Stimulated activated naive B cell treated with anti-CD40 and anti-IgM and Interleukin-4, amounts not matched to agents 10 μg/mL and 1 μg/mL and 100 μg/mL, for 72 hours (primary cell): ENCODE results near the gene CACNA2D1.
A peak's percentile ranks its signal among the peaks of the same experiment; 100 is the strongest.
"Not testable (repeated sequence)": the region's sequence is repeated elsewhere in the genome, so short reads cannot be mapped to it uniquely, and the experiment has no call there.

Experiments used
- ATAC-seq, 2 donors: fragments of 150-1000 bp; cut with Tn5 transposase; replicated peaks; 2 replicates each; pipeline ENCODE4 v1.10.0; 2021; ENCODE audit warnings: moderate library complexity in 1 of 2
- DNase-seq: peaks from one replicate; pipeline ENCODE4 v3.0.0; 2021
- H3K27ac Mint-ChIP-seq: one replicate; pipeline ENCODE4 v1.8.0; 2022; ENCODE audit warnings: mild to moderate bottlenecking, mixed read lengths
- H3K27me3 Mint-ChIP-seq, 2 donors: one replicate each; pipeline ENCODE4 v1.8.0; 2022; ENCODE audit warnings: mixed read lengths in 2 of 2
- H3K36me3 Mint-ChIP-seq, 2 donors: one replicate each; pipeline ENCODE4 v1.8.0; 2022; ENCODE audit warnings: mixed read lengths in 2 of 2, mild to moderate bottlenecking in 1 of 2
- H3K4me1 Mint-ChIP-seq, 2 donors: one replicate each; pipeline ENCODE4 v1.8.0; 2022; ENCODE audit warnings: mixed read lengths in 2 of 2, mild to moderate bottlenecking in 1 of 2
- H3K4me3 Mint-ChIP-seq, 2 donors: one replicate each; pipeline ENCODE4 v1.8.0; 2022; ENCODE audit warnings: mild to moderate bottlenecking in 2 of 2, mixed read lengths in 2 of 2, moderate library complexity in 1 of 2
- H3K9me3 Mint-ChIP-seq, 2 donors: one replicate each; pipeline ENCODE4 v1.8.0; 2022; ENCODE audit warnings: mixed read lengths in 2 of 2, mild to moderate bottlenecking in 1 of 2

Gene CACNA2D1

DNA sequence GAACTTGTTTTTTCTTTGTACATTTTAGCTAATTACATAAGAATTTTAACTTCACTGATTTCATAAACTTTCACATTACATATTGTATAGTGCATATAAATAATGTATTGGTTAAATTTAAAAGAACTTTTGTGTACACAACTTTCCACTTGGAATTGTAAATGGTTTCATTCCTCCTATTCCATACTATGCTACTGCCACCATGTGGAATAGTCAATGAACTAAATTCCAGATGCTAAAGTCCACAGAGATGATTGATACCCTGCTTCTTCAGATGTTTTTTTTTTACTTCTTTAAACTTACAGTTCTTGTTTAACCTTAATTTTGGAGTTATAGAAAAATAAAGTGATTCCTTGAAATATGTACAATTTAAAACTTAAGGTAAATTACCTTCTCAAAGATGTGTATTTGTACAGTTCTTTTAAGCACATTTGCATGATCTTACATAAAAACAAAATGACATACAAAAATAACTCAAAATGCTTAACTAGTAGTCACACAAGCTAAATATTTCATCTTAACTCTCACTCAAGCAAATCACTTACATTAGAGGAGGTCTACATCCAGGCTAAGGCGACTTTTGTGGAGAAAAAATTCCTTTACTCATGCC is 426.1 kb downstream of the CACNA2D1 start:
- no peaks in the 10 kb centered on the region for H3K36me3 Mint-ChIP-seq
- no peaks in the 10 kb centered on the region for H3K4me1 Mint-ChIP-seq
- no peak overlapping the region for H3K4me3 Mint-ChIP-seq
- no peaks in the 10 kb centered on the region for H3K27me3 Mint-ChIP-seq
- H3K9me3 Mint-ChIP-seq: no peaks in the 10 kb centered on the region
- no peak overlapping the region for H3K27ac Mint-ChIP-seq
- no peak for DNase-seq
- no peak for ATAC-seq

DNA sequence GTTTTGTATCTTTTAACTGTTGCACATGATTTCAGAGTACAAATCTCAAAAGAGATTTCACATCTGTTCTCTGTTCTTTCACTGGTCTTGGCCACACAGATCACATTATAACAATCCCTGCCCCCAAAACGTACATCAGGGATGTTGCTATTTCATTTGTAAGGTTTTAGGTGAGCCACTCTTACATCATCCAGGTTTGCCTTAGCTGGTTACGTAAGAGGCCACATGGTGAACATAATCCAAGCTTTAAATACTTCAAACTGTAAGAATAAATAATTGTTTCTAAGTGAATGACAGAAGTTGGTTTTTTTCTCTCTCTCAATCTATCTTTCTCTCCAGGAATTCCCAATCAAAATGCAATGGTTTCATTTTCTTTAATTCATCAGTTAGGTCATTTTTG is 427.8 kb downstream of the CACNA2D1 start:
- H3K4me3 Mint-ChIP-seq: no peak overlapping the region
- no peaks in the 10 kb centered on the region for H3K36me3 Mint-ChIP-seq
- no peaks in the 10 kb centered on the region for H3K27me3 Mint-ChIP-seq
- DNase-seq (no peak), ATAC-seq (no peak)
- H3K27ac Mint-ChIP-seq: no peak overlapping the region
- H3K9me3 Mint-ChIP-seq: no peaks in the 10 kb centered on the region
- H3K4me1 Mint-ChIP-seq: no peaks in the 10 kb centered on the region

DNA sequence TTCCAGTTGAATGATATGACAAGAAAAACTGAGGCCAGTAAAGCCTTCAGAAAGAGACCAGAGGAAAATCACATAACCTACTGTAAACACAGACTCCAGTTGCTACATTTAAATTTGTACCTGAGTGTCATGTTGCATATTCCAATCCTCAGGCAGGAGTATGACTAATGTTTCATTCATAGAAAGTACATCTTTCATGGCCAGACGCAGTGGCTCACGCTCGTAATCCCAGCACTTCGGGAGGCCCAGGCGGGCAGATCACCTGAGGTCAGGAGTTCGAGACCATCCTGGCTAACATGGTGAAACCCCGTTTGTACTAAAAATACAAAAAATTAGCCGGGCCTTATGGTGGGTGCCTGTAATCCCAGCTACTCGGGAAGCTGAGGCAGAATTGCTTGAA is 429.0 kb downstream of the CACNA2D1 start:
- DNase-seq, ATAC-seq, H3K4me3 Mint-ChIP-seq, H3K27ac Mint-ChIP-seq, H3K27me3 Mint-ChIP-seq, H3K36me3 Mint-ChIP-seq, H3K4me1 Mint-ChIP-seq, H3K9me3 Mint-ChIP-seq: not testable (repeated sequence)

DNA sequence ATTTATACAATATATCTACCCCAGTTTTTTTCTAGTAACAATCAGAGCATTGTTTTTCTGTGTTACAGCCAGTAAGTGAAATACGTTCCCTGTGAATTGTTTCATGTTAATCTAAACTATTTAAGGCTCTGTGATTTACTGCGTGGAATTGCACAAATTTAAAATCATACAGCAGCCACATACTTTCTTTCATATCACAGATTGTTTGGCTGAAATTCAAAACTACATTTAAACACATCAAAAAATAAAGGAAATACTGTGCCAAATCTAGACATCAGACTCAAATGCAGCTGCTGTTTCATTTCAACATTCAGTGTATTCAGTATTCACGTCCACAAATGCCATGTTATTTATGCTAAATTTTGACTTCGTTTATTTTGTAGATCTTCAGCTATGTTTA is 431.1 kb downstream of the CACNA2D1 start:
- H3K4me3 Mint-ChIP-seq: no peak overlapping the region
- no peaks in the 10 kb centered on the region for H3K36me3 Mint-ChIP-seq
- H3K4me1 Mint-ChIP-seq: no peaks in the 10 kb centered on the region
- H3K9me3 Mint-ChIP-seq: no peaks in the 10 kb centered on the region
- no peak overlapping the region for H3K27ac Mint-ChIP-seq
- ATAC-seq (no peak), DNase-seq (no peak)
- H3K27me3 Mint-ChIP-seq: no peaks in the 10 kb centered on the region

DNA sequence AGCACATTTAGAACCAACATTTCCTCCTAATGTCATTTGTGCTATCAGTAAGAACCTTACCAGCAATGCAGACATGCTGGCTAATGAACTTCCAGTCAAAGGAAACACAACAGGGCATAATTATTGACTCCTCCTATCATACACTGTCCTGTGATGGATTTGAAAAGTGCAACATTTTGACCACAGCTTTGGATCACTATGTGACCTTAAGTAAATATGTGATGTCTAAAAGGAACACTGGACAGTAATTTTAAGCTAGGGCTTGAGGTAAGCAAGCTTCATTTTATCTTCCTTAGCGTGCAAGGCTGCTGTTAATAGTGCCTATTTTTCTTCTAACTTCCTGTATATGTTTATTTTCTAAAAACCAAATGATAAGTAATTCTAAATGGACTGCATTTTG is 433.2 kb downstream of the CACNA2D1 start:
- no peak for ATAC-seq

DNA sequence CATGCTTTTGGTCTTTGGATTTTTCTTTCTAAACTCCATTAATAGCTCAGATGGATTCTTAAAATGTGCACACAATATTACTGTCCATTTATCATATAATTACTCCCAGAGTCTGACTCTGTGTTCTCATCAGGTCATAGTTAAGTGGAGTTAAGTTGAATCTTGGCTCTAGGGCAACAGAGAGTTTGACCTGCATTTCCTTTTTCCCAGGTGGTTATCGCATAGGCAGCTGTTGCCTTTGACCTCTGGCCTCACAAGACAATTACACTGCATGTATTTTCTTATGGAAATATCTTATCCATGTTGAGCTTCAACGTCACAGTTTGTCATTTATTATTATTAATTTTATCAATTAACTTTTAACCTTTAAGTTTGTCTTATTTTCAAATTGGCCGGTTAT is 436.3 kb downstream of the CACNA2D1 start:
- Mint-ChIP-seq H3K27me3 (no peaks in the 10 kb centered on the region), H3K36me3 (no peaks in the 10 kb centered on the region), H3K27ac (no peak overlapping the region), H3K4me3 (no peak overlapping the region), H3K9me3 (no peaks in the 10 kb centered on the region), H3K4me1 (no peaks in the 10 kb centered on the region)
- no peak for ATAC-seq
- DNase-seq: no peak

More for the DNA sequence above, 433.2 kb downstream of the CACNA2D1 start:
- H3K4me3 Mint-ChIP-seq: no peak overlapping the region
- H3K27me3 Mint-ChIP-seq: no peaks in the 10 kb centered on the region
- no peak overlapping the region for H3K27ac Mint-ChIP-seq
- H3K4me1 Mint-ChIP-seq: no peaks in the 10 kb centered on the region
- no peaks in the 10 kb centered on the region for H3K9me3 Mint-ChIP-seq
- no peaks in the 10 kb centered on the region for H3K36me3 Mint-ChIP-seq
- no peak for DNase-seq

DNA sequence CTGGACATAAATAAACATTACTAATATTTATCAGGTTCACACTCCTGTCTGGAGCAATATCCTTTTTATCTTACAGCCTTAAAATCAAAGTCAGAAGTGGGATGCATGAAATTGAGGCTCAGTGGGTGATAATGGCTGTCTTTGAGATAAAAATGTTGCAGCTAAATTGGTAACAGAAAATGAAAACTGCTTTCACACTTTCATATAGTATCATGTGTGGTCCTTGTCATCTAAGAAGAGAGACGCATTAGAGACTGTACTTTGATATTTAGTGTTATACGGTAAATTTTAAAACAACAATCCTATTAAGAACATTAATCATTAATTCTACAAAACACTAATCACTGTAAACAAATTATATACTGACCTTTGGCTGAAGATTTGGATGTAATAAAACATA is 438.5 kb downstream of the CACNA2D1 start:
- H3K4me1 Mint-ChIP-seq: no peaks in the 10 kb centered on the region
- no peak for DNase-seq
- no peak overlapping the region for H3K4me3 Mint-ChIP-seq
- no peaks in the 10 kb centered on the region for H3K36me3 Mint-ChIP-seq
- no peaks in the 10 kb centered on the region for H3K9me3 Mint-ChIP-seq
- H3K27me3 Mint-ChIP-seq: no peaks in the 10 kb centered on the region
- no peak overlapping the region for H3K27ac Mint-ChIP-seq
- ATAC-seq: no peak

DNA sequence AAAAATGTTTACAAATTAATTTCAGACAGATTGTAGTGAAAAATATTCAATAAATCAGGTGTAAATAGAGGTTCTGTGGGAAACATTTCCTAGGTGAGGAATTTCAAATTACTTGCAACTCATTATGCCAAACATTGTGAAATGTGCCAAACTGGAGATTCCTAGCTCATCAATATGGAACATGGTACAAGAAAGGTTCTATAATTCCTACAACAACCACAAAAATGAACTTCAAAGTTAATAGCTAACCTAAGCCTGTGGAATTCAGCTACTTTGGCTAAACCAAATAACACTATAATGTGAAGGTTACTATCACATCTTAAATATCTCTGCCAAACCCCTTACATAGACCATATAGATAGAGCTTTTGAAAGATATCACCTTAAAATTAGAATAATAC is 450.4 kb downstream of the CACNA2D1 start:
- no peak overlapping the region for H3K4me3 Mint-ChIP-seq
- no peaks in the 10 kb centered on the region for H3K9me3 Mint-ChIP-seq
- H3K27me3 Mint-ChIP-seq: no peaks in the 10 kb centered on the region
- no peaks in the 10 kb centered on the region for H3K4me1 Mint-ChIP-seq
- ATAC-seq (no peak), DNase-seq (no peak)
- H3K36me3 Mint-ChIP-seq: no peaks in the 10 kb centered on the region
- no peak overlapping the region for H3K27ac Mint-ChIP-seq

DNA sequence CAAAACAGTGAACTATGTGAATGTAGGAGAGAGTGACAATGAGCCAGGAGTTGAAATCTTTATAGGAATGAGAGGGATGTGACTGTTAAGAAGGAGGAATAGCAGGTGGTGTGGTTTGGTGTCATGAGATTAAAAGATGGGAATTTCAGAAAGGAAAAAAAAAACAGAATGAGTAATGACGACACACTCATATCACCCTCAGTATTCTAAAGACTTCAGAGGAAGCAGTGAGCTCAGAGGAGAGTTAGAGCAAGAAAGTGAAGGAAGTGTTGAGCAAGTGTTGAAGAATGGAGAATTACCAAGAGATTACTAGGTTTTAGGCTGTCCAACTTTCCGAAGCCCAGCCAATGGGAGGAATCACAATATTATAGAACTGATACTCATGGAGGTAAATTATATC is 453.2 kb downstream of the CACNA2D1 start:
- Mint-ChIP-seq H3K4me1 (no peaks in the 10 kb centered on the region), H3K4me3 (no peak overlapping the region), H3K27me3 (no peaks in the 10 kb centered on the region), H3K9me3 (no peaks in the 10 kb centered on the region), H3K27ac (no peak overlapping the region), H3K36me3 (no peaks in the 10 kb centered on the region)
- ATAC-seq (no peak), DNase-seq (no peak)

DNA sequence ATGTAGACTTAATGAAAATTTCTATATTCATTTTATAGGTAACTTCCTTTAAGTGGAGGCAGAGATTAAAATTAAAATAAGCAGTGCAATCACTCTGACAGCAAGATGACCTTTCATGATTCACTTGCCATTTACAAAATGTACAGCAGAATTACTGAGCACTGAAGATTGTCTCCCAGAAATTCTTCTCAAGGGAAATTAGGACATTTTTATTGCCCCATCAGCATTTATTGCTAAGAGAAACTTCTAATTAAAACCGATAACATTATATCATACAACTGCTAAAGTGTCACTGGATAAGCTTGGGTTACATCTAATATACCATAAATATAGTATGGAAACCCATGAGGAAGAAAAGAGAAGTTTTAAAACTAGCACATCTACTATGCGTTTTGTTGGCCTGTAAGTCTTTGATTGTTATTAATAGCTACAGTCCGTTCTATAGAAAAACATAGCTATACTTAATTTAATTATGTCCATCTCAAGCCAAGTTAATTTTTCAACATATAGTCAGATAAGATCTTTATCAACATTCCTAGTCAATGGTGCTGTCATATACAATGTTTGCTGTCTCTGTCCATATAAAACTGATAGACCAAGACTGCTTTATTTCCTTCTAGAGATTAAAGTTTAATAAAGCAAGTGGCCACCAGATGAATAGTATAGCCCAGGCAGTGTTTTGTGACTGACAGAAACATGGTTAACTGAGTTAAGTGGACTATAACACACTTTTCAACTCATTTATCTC is 456.7 kb downstream of the CACNA2D1 start:
- no peak for DNase-seq
- H3K27ac Mint-ChIP-seq: no peak overlapping the region
- ATAC-seq: no peak
- no peaks in the 10 kb centered on the region for H3K36me3 Mint-ChIP-seq
- no peaks in the 10 kb centered on the region for H3K4me1 Mint-ChIP-seq
- no peak overlapping the region for H3K4me3 Mint-ChIP-seq
- no peaks in the 10 kb centered on the region for H3K27me3 Mint-ChIP-seq
- no peaks in the 10 kb centered on the region for H3K9me3 Mint-ChIP-seq

DNA sequence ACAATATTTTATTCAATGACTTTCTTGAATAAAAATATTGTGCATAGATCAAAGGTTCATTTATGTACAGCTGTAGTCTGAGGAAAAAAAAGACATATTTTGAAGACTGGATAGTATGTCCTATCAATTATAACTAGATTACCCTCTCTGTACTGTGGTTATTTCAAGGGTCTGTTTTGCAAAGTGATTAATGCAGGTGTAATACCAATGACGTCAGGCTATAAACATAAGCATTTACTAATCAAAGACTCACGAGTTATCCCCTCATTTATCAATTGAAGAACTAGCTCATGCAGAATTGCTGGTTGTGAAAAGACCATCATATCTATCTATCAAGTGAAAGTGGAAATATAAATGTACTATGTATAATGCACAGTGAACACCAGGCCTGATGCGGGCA is 460.2 kb downstream of the CACNA2D1 start:
- Mint-ChIP-seq H3K4me1 (no peaks in the 10 kb centered on the region), H3K27me3 (no peaks in the 10 kb centered on the region), H3K4me3 (no peak overlapping the region), H3K9me3 (peaks cover 0 to 3% of the 10 kb centered on the region in 2 donors), H3K36me3 (no peaks in the 10 kb centered on the region), H3K27ac (no peak overlapping the region)
- no peak for ATAC-seq
- DNase-seq: no peak

DNA sequence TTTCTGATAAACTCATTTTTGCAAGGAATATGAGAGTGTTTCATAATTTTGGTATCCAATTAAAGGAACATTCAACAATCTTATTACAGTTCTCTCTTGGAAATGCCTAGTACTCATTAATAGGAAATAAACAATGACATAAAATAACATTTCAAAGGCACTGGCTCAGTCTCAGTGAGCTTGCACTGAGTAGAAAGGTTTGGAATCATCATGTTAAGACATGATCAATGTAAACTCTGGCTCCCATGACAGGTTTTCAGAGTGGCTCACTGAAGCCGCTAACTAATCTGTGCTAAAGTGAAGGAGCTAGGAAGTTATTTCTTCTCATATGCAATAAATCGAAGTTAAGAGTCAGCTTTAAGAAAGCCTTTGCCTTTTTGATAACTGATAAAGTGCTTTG is 470.5 kb downstream of the CACNA2D1 start:
- Mint-ChIP-seq H3K27ac (no peak overlapping the region), H3K4me1 (no peaks in the 10 kb centered on the region), H3K9me3 (no peaks in the 10 kb centered on the region), H3K36me3 (no peaks in the 10 kb centered on the region), H3K27me3 (no peaks in the 10 kb centered on the region), H3K4me3 (no peak overlapping the region)
- ATAC-seq: no peak
- no peak for DNase-seq

DNA sequence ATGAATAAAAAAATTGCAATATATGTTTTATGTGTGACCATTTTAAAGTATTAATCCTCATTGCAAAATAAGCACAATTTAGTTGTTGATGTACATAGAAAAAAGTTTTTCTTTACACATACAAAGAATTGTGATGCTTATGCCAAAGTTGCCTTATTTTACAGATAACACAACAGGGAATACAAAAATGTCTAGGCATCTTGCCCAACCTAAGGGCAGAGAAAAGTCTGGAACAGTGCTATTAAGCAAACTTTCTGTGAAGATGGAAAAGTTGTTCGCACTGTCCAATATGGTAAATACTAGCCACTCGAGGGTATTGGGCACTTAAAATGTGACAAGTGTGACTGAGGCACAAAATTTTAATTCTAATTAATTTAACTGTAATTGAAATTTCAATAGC is 483.6 kb downstream of the CACNA2D1 start:
- no peaks in the 10 kb centered on the region for H3K27me3 Mint-ChIP-seq
- no peak overlapping the region for H3K4me3 Mint-ChIP-seq
- H3K9me3 Mint-ChIP-seq: no peaks in the 10 kb centered on the region
- H3K27ac Mint-ChIP-seq: no peak overlapping the region
- DNase-seq: no peak
- no peaks in the 10 kb centered on the region for H3K4me1 Mint-ChIP-seq
- no peak for ATAC-seq
- H3K36me3 Mint-ChIP-seq: no peaks in the 10 kb centered on the region

DNA sequence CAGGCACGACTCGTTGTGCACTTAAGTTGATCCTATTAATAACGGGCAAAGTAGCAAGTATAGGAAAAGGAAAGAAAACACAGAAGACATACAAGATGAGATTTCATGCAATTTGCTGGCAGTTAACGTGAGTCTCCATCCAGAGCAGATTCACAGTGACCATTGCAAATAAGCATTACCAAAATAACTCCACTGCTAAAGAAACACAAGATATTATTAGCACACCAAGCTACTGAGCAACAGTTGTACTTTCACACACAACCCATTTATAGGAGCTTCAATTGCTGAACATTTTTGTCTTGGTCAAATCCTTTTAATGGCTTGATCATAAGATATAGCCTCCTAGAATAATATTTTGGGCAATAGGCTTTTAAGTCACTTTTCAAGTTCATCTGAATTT is 486.1 kb downstream of the CACNA2D1 start:
- H3K4me3 Mint-ChIP-seq: no peak overlapping the region
- H3K4me1 Mint-ChIP-seq: no peaks in the 10 kb centered on the region
- H3K9me3 Mint-ChIP-seq: no peaks in the 10 kb centered on the region
- no peaks in the 10 kb centered on the region for H3K36me3 Mint-ChIP-seq
- DNase-seq: no peak
- no peaks in the 10 kb centered on the region for H3K27me3 Mint-ChIP-seq
- ATAC-seq: no peak
- H3K27ac Mint-ChIP-seq: no peak overlapping the region

DNA sequence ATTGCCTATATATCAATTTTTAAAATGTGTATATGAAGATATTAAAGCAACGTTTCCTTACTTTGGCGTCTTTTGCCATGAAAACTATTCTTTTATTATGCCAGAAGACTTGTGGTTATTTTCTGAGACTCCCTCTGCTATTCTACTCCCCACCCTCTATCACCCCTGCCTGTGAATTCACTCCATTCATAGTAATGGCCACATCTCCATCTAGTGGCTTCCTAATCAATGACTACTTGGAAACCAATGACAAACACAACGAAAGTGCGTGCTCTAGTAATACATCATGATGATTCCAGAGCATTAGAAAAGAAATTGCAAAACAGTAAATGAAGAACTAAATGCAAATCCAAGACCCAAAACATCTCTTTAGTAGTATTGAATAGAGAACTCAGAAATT is 487.1 kb downstream of the CACNA2D1 start:
- no peak overlapping the region for H3K4me3 Mint-ChIP-seq
- no peak overlapping the region for H3K27ac Mint-ChIP-seq
- no peaks in the 10 kb centered on the region for H3K9me3 Mint-ChIP-seq
- peak; percentile 66 to 73 for ATAC-seq
- no peaks in the 10 kb centered on the region for H3K4me1 Mint-ChIP-seq
- H3K36me3 Mint-ChIP-seq: no peaks in the 10 kb centered on the region
- H3K27me3 Mint-ChIP-seq: no peaks in the 10 kb centered on the region
- no peak for DNase-seq
